ENCODE results near the gene UBE2H.
A peak's percentile ranks its signal among the peaks of the same experiment; 100 is the strongest.

The UBE2H gene

DNA sequence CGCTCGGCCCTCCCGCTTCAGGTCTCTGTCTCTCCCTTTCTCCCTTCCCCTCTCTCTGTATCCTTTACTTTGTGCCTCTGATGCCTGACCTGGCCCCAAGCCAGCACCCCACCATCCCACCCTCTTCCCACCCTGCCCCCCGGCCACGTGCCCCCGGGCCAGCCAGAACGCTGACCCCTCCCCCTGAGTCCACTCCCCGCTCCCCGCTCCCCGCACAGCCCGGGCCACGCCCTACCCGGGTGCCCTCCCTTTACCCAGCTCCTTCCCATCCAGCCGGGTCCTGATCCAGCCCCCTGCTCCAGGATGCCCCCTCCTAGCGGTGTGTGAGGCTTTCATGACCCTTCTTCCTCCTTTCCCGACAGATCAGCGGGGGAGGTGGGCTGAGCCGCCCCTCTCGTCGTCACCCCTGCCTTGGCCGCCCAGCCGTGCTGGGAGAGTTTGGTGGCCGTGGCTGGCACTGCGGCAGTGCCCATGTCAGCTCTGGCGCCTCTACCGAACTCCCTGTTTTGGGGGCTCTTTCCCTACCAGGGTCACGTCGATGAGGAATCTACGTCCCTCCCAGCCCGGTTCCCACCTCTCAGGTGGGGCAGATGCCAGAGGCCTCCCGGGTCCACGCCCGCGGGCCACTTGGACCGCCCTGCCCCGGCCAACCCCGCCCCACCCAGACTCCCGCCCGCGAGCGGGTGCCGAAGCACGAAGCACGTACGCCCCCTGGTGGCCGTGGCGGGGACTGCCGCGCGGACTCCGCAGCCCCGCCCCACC is 127.4 kb downstream of the UBE2H start (continued):
- TF ChIP-seq, protein P1, sequence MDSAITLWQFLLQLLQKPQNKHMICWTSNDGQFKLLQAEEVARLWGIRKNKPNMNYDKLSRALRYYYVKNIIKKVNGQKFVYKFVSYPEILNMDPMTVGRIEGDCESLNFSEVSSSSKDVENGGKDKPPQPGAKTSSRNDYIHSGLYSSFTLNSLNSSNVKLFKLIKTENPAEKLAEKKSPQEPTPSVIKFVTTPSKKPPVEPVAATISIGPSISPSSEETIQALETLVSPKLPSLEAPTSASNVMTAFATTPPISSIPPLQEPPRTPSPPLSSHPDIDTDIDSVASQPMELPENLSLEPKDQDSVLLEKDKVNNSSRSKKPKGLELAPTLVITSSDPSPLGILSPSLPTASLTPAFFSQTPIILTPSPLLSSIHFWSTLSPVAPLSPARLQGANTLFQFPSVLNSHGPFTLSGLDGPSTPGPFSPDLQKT (IDR thresholded peaks at IDR 0.05; ENCODE audit: borderline replicate concordance, low read depth, low read length): no peak
- TF ChIP-seq ZNF521 (tag by site-specific recombination; IDR thresholded peaks at IDR 0.05): no peak
- TF ChIP-seq, protein P2, sequence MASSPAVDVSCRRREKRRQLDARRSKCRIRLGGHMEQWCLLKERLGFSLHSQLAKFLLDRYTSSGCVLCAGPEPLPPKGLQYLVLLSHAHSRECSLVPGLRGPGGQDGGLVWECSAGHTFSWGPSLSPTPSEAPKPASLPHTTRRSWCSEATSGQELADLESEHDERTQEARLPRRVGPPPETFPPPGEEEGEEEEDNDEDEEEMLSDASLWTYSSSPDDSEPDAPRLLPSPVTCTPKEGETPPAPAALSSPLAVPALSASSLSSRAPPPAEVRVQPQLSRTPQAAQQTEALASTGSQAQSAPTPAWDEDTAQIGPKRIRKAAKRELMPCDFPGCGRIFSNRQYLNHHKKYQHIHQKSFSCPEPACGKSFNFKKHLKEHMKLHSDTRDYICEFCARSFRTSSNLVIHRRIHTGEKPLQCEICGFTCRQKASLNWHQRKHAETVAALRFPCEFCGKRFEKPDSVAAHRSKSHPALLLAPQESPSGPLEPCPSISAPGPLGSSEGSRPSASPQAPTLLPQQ (tag by site-specific recombination; IDR thresholded peaks at IDR 0.05): peak; percentile 57; the same call in 1 of the 2 replicates
- TF ChIP-seq ZNF223 (tag by site-specific recombination; IDR thresholded peaks at IDR 0.05): no peak; the same call in 1 of the 2 replicates
- TF ChIP-seq, protein P3, sequence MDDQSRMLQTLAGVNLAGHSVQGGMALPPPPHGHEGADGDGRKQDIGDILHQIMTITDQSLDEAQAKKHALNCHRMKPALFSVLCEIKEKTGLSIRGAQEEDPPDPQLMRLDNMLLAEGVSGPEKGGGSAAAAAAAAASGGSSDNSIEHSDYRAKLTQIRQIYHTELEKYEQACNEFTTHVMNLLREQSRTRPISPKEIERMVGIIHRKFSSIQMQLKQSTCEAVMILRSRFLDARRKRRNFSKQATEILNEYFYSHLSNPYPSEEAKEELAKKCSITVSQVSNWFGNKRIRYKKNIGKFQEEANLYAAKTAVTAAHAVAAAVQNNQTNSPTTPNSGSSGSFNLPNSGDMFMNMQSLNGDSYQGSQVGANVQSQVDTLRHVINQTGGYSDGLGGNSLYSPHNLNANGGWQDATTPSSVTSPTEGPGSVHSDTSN (CRISPR knock-in tag; IDR thresholded peaks at IDR 0.05): no peak
- TF ChIP-seq SP2 (tag by site-specific recombination; IDR thresholded peaks at IDR 0.05): peak; percentile 73
- TF ChIP-seq ZFP41 (tag by site-specific recombination; IDR thresholded peaks at IDR 0.05; ENCODE audit: borderline replicate concordance): no peak
- TF ChIP-seq, protein P4, sequence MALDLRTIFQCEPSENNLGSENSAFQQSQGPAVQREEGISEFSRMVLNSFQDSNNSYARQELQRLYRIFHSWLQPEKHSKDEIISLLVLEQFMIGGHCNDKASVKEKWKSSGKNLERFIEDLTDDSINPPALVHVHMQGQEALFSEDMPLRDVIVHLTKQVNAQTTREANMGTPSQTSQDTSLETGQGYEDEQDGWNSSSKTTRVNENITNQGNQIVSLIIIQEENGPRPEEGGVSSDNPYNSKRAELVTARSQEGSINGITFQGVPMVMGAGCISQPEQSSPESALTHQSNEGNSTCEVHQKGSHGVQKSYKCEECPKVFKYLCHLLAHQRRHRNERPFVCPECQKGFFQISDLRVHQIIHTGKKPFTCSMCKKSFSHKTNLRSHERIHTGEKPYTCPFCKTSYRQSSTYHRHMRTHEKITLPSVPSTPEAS (tag by site-specific recombination; IDR thresholded peaks at IDR 0.05): no peak
- peak; percentile 82 for TF ChIP-seq KLF9 (tag by site-specific recombination; IDR thresholded peaks at IDR 0.05; ENCODE audit: low read depth)
- peak; percentile 61 for TF ChIP-seq SP7 (tag by site-specific recombination; IDR thresholded peaks at IDR 0.05)
- no peak for TF ChIP-seq ZNF473 (tag by site-specific recombination; IDR thresholded peaks at IDR 0.05)
- TF ChIP-seq, protein P5, sequence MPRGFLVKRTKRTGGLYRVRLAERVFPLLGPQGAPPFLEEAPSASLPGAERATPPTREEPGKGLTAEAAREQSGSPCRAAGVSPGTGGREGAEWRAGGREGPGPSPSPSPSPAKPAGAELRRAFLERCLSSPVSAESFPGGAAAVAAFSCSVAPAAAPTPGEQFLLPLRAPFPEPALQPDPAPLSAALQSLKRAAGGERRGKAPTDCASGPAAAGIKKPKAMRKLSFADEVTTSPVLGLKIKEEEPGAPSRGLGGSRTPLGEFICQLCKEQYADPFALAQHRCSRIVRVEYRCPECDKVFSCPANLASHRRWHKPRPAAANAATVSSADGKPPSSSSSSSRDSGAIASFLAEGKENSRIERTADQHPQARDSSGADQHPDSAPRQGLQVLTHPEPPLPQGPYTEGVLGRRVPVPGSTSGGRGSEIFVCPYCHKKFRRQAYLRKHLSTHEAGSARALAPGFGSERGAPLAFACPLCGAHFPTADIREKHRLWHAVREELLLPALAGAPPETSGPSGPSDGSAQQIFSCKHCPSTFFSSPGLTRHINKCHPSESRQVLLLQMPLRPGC (tag by site-specific recombination; IDR thresholded peaks at IDR 0.05): peak; percentile 49; the same call in 1 of the 2 replicates
- TF ChIP-seq ZFP69B (tag by site-specific recombination; IDR thresholded peaks at IDR 0.05): peak; percentile 58; the same call in 1 of the 2 replicates
- TF ChIP-seq ZNF423 (tag by site-specific recombination; IDR thresholded peaks at IDR 0.05): no peak
- no peak for TF ChIP-seq ZNF791 (tag by site-specific recombination; IDR thresholded peaks at IDR 0.05)
- TF ChIP-seq HOXD13 (CRISPR knock-in tag; IDR thresholded peaks at IDR 0.05; ENCODE audit: borderline replicate concordance): no peak
- TF ChIP-seq TRIM28 (IDR thresholded peaks at IDR 0.05; ENCODE audit: borderline replicate concordance, low read length): no peak
- TF ChIP-seq, protein P6, sequence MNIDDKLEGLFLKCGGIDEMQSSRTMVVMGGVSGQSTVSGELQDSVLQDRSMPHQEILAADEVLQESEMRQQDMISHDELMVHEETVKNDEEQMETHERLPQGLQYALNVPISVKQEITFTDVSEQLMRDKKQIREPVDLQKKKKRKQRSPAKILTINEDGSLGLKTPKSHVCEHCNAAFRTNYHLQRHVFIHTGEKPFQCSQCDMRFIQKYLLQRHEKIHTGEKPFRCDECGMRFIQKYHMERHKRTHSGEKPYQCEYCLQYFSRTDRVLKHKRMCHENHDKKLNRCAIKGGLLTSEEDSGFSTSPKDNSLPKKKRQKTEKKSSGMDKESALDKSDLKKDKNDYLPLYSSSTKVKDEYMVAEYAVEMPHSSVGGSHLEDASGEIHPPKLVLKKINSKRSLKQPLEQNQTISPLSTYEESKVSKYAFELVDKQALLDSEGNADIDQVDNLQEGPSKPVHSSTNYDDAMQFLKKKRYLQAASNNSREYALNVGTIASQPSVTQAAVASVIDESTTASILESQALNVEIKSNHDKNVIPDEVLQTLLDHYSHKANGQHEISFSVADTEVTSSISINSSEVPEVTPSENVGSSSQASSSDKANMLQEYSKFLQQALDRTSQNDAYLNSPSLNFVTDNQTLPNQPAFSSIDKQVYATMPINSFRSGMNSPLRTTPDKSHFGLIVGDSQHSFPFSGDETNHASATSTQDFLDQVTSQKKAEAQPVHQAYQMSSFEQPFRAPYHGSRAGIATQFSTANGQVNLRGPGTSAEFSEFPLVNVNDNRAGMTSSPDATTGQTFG (tag by site-specific recombination; IDR thresholded peaks at IDR 0.05; ENCODE audit: borderline replicate concordance): no peak
- no peak for TF ChIP-seq ZNF624 (tag by site-specific recombination; IDR thresholded peaks at IDR 0.05)
- TF ChIP-seq HOXA7 (CRISPR knock-in tag; IDR thresholded peaks at IDR 0.05; ENCODE audit: borderline replicate concordance): no peak
- TF ChIP-seq, protein P7, sequence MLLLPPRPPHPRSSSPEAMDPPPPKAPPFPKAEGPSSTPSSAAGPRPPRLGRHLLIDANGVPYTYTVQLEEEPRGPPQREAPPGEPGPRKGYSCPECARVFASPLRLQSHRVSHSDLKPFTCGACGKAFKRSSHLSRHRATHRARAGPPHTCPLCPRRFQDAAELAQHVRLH (tag by site-specific recombination; IDR thresholded peaks at IDR 0.05): no peak
- peak; percentile 99 for TF ChIP-seq GLIS2 (tag by site-specific recombination; IDR thresholded peaks at IDR 0.05)
- TF ChIP-seq ZNF776 (tag by site-specific recombination; IDR thresholded peaks at IDR 0.05; ENCODE audit: borderline replicate concordance): no peak
- peak; percentile 33; the same call in 1 of the 2 replicates for TF ChIP-seq ZSCAN23 (tag by site-specific recombination; IDR thresholded peaks at IDR 0.05)
- no peak for TF ChIP-seq TCF7L2 (IDR thresholded peaks at IDR 0.05; ENCODE audit: borderline replicate concordance, low read depth, low read length)
- TF ChIP-seq ZNF548 (tag by site-specific recombination; IDR thresholded peaks at IDR 0.05): no peak; the same call in 1 of the 2 replicates
- TF ChIP-seq WT1 (tag by site-specific recombination; IDR thresholded peaks at IDR 0.05): peak; percentile 65
- peak; percentile 78 for TF ChIP-seq ZFHX2 (tag by site-specific recombination; conservative IDR thresholded peaks at IDR 0.05)
- TF ChIP-seq ZNF391 (tag by site-specific recombination; IDR thresholded peaks at IDR 0.05; ENCODE audit: borderline replicate concordance, low read depth): no peak
- peak; percentile 25; the same call in 1 of the 2 replicates for TF ChIP-seq ZNF654 (tag by site-specific recombination; IDR thresholded peaks at IDR 0.05; ENCODE audit: low read depth)
- no peak for TF ChIP-seq ZNF157 (tag by site-specific recombination; IDR thresholded peaks at IDR 0.05)

All from HEK293 (cell line).